Measurements from ENCODE around the gene CDK17.

- TF ChIP-seq POLR2A (IDR thresholded peaks at IDR 0.05) (no peak), CTCF (IDR thresholded peaks at IDR 0.05) (no peak)
Observed at GRCh38 chr12:96360550-96360949, 39.7 kb downstream of the CDK17 start.

All from breast epithelium (tissue), 3 donors.